HEK293T (cell line): ENCODE measurements around the gene JMJD7.

Experiments
- FOXM1 ChIP-seq: fragments of 450-650 bp; IDR thresholded peaks from 2 replicates; pipeline ENCODE4 v1.6.1; 2017; ENCODE audit warnings: mild to moderate bottlenecking, borderline replicate concordance
- LEF1 ChIP-seq: fragments of 450-650 bp; IDR thresholded peaks from 2 replicates; pipeline ENCODE4 v1.6.1; 2017; ENCODE audit warnings: mild to moderate bottlenecking, borderline replicate concordance
- NFRKB ChIP-seq: fragments of 450-650 bp; IDR thresholded peaks from 2 replicates; pipeline ENCODE4 v1.6.1; 2016; ENCODE audit warnings: mild to moderate bottlenecking, moderate library complexity

GRCh38 chr15:41844814-41845213, 16.9 kb downstream of the JMJD7 start:
- TF ChIP-seq FOXM1, result no peak
- TF ChIP-seq LEF1, result no peak
- TF ChIP-seq NFRKB, result no peak
